Heart left ventricle (tissue), 13 donors: Measurements from ENCODE around the gene BCL2L12.
"Not testable (repeated sequence)": the region's sequence is repeated elsewhere in the genome, so short reads cannot be mapped to it uniquely, and the experiment has no call there.

Experiments used
- CTCF ChIP-seq, 12 donors: fragments of 200-600 bp; sonication (generic) in 4 of 12; IDR thresholded peaks; one replicate each; pipeline versions ENCODE4 v1.5.0 to v1.8.0; 2018 to 2022; ENCODE audit warnings: antibody characterized with exemption in 12 of 12, mild to moderate bottlenecking in 5 of 12
- POLR2A ChIP-seq, 2 donors: fragments of 450-650 bp; IDR thresholded peaks; one replicate each; pipeline ENCODE4 v1.6.1; 2017; ENCODE audit warnings: antibody characterized with exemption in 2 of 2, mild to moderate bottlenecking in 2 of 2, moderate library complexity in 2 of 2
- donor health status: ischemic (EF 13 %, LVEDD 7.1; RV severe dilation, severe dysfunction).
- donor health status: DM: no; HTN: yes; CAD: no.
- donor health status: DM: no; HTN: no; CAD: no.
- donor health status: ischemic (EF 25% LVEDD 6.9; RV normal size, moderate dysfunction).
- donor health status: ischemic (EF 25% LVEDD 5.7; RV mildly dilated, moderate dysfunction).
- donor health status: ischemic (EF 35%, LVEDD 5.7; RV mildly dilated, moderate dysfunction).
- donor health status: nonischemic (EF 11% LVEDD 7.7; RV severe dilation, severe dysfunction).
- donor health status: DM: yes; HTN: yes; CAD: no.
- donor health status: PGD.
- donor health status: ischemic (EF 29% LVEDD 5.4; RV normal size, mild dysfunction).
- donor health status: nonischemic (EF 23%, LVEDD 6.1; RV moderate dilation, normal function).

GRCh38 chr19:49719420-49719819 lies 53.7 kb downstream of the BCL2L12 start:
- TF ChIP-seq CTCF, POLR2A (IDR thresholded peaks at IDR 0.05): not testable (repeated sequence)
